GM18858 (cell line): Measurements from ENCODE around the gene ATXN7L3.
"Not testable (repeated sequence)": the region's sequence is repeated elsewhere in the genome, so short reads cannot be mapped to it uniquely, and the experiment has no call there.

Source experiments
- ATAC-seq: cut with Tn5 transposase; IDR thresholded peaks from one replicate; pipeline ENCODE4 v1.9.1; 2021; ENCODE audit not compliant: unreplicated experiment

ATXN7L3 gene

DNA sequence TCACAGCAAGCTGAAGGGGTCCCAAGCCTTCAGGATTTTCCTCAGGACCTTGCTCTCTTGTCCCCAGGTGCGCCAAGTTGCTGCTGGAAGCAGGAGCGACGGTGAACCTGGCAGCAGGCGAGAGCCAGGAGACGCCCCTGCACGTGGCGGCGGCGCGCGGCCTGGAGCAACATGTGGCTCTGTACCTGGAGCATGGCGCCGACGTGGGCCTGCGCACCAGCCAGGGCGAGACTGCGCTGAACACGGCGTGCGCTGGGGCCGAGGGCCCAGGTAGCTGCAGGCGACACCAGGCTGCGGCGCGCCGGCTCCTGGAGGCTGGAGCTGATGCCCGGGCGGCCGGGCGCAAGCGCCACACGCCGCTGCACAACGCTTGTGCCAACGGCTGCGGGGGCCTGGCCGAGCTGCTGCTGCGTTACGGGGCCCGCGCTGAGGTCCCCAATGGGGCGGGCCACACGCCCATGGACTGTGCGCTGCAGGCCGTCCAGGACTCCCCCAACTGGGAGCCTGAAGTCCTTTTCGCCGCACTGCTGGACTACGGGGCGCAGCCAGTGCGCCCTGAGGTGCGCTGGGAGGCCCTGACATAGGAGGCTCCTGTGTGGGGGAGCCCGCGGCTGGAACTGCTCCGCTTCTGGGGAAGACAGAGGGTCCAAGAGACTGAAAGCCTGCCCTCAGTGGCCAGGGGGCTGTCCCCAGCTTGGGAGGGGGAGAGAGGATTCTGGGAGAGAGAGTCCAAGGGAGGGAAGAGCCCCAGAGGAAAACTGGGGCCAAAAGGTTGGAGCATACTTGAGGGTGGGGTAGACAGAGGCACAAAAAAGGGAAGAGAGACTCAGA, 22.8 kb downstream of the ATXN7L3 start:
- ATAC-seq, result no peak

DNA sequence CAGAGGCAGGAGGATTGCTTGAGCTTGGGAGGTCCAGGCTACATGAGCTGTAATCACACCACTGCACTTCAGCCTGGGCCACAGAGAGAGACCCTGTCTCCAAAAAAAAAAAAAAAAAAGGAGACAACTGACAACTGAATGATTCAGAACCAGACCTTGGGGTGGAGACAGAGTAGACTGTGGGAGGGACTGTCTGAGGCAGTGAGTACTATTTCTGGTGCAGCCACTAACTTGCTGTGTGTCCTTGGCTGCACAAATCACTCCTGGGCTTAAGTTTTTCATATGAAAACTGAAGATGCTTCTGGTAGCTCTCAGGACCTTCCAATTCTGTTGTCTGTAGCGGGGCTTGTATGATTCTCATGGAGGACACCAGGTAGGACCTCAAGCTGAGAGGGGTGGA, 23.4 kb downstream of the ATXN7L3 start:
- ATAC-seq, result no peak

DNA sequence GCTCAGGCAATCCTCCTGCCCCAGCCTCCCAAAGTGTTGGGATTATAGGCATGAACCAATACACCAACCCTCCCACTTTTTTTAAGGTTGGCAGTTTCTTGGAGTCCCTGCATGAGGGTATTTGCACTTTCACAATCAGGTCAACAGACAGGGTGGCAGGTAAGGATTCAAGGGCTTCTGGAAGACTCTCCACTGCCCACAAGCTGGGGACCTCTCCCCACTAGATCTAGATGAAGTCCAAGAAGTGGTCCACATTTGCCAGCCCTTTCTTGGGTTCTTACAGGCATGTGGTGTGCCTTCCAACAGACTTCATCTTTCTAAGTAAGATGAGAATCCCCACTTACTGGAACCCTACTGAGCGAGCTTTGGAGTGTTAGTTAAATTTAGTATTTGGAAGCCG, 25.3 kb downstream of the ATXN7L3 start:
- ATAC-seq, result no peak

DNA sequence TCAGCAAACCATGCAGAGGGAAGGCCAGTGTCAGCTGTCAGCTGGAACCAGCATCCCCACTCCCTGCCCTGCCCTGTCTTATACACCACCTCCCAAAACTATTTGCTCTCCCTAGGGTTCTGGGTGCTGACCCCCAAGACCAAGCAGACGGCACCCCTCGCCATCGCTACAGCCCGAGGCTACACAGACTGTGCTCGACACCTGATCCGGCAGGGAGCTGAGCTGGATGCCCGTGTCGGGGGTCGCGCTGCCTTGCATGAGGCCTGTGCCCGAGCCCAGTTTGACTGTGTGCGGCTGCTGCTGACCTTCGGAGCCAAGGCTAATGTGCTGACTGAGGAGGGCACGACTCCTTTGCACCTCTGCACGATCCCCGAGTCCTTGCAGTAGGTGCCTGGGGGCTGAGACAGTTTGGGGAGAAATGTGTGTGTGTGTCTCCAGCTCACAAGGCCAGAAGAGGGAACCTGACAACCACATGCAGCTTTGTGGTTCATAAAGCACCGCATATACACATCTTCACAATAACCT, 27.7 kb downstream of the ATXN7L3 start:
- no peak for ATAC-seq

DNA sequence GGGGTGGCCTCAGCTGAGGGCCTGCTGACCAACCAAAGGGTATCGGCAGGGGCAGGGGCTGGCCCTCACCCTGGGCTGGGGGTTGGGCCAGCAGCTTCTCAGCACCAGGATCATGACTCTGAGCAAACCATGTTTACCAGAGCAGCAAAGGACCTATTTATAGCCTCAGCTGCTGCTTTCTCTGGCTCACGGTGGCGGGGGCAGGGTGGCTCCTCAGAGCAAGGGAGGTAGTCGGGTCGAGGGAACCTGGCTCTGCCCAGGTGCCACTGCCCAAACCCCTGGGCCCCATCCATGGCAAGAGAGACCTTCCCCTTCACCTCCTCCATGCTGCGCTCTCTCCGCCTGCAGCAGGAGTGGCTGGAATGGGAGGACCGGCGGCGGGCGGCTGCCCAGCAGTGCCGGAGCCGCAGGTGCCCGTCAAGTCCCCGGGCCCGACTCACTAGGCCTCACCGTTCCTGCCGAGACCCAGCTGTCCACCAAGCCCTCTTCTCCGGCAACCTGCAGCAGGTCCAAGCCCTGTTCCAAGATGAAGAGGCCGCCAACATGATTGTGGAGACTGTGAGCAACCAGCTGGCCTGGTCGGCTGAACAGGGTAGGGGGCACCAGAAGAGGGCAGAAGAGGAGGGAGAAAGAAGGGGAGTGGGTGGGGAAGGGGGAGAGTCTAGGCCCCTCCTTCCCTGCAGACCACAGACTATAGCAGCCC, 29.0 kb downstream of the ATXN7L3 start, which contains the start of gene ASB16:
ASB16 (plus strand) TSS at position 206 of the 703 bp plus-strand sequence; CDS start at position 292, 86 bp downstream.
- no peak for ATAC-seq

DNA sequence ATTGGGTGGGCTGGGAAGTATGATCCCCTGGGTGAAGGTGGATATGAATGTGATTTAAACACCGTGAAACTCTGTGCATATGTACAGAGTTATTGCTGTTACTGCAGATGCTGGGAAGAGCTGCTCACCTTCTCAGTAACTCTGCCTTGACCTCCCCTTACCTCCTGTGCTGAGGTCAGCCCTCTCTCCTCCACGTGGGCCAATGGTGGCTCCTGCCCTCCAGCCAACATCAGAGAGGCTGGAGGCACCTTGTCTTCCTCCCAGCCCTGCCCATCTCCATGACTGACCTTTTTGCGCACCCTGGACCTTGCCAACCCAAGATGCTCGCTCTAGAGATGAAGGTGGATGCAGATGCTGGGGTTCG, 29.6 kb downstream of the ATXN7L3 start:
- no peak for ATAC-seq

DNA sequence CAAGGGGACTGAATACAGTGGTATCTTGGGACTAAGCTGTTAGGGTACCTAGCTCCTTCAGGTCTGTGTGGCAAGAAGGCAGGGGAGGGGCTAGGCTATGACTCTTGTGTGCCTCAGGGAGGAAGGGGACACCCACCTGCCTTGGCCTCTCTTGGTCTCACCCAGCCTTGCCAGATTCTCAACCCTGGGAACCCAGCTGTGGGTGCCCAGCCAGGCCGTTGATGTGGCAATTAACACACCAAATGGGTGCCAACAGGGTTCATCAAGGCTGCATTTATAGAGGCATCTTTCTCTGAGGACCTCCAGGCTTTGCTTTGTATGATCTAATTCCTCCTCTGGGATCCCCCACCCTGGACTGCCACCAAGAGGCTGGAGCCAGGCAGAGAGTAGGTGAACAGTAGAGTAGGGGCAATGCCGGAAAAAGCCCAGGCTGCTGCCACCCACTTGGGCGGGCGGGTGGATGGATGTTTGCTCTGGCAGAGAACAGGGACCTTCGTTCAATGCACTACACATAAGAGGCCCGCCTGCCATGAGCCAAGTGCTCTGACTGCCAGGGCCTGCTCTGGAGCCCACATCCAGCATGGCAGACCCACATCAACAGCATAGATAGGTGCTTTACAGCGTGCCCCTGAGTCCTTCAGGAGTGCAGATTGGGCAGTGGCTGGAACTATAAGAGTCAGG, 32.4 kb downstream of the ATXN7L3 start:
- ATAC-seq, result no peak

DNA sequence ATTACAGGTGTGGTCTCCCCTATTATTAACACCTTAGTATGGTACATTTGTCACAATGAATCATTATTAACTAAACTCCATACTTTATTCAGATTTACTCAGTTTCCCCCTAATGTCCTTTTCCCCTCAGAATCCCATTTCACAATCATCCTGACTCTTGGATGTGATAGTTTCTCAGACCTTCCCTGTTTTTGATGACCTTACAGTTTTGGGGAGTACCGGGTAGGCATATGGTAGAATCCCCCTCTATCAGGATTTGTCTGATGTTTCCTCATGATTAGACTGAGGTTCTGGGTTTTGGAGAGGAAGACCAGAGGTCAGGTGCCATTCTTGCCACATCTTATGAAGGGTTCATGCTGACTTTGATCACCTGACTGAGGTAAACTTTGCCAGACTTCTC, 35.2 kb downstream of the ATXN7L3 start:
- ATAC-seq, result no peak

DNA sequence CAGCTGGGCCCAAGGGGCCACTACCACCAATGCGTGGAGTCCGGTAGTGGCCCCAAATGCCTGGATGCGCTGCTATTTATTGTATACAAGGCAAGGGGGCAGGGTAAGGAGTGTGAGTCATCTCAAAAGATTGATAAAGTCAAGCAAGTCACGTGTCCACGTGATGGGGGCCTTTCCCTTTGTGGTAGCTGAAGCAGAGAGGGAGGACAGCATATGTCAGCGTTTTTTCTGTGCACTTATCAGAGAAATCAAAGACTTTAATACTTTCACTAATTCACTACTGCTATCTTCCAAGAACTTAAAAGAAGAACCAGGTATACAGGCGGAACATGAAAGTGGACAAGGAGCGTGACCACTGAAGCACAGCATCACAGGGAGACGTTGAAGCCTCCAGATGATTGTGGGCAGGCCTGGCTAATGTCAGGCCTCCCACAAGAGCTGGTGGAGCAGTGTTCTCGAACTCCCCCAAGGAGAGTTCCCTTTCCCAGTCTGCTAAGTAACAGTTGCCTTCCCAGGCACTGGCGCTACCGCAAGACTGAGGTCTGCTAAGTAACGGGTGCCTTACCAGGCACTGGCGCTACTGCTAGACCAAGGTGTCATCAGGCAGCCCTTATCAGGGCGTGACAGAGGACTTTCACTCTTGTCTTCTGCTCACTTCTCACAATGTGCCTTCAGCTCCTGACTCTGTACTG, 40.0 kb downstream of the ATXN7L3 start:
- no peak for ATAC-seq

DNA sequence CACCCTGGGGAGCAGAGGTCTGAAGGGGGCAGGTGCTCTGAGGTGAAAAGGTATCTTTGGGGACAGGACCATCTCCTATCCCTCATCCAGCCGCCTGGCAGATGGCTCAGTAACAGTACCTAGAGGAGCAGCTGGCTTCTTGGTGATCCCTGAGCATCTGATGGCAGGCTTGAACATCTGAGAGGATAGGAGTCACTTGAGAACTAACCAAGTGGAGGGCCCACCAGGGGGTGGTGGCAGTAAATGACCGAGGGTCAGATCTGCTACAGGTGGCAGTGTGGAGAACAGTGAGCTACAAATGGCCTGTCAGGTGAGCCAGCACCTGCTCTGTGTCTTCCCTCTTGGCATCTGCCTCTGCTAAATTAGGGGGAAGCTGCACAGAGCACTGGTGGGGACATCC, 44.2 kb downstream of the ATXN7L3 start:
- ATAC-seq, result no peak

DNA sequence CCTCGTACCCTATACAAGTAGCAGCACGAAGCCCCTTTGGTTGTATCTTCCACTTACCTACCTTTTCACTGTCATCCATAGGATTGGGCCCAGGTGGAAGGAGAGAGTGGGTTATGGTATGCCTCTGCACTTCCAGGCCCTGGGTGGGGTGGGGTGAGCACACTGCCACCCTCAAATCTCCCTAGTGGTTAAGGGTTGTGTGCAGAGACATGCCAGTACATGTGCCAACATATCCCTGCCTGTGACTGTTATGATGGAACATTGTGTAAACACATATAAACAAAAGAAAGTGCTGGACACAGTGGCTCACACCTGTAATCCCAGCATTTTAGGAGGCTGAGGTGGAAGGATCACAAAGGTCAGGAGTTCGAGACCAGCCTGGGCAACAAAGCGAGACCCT, 46.8 kb downstream of the ATXN7L3 start:
- no peak for ATAC-seq

DNA sequence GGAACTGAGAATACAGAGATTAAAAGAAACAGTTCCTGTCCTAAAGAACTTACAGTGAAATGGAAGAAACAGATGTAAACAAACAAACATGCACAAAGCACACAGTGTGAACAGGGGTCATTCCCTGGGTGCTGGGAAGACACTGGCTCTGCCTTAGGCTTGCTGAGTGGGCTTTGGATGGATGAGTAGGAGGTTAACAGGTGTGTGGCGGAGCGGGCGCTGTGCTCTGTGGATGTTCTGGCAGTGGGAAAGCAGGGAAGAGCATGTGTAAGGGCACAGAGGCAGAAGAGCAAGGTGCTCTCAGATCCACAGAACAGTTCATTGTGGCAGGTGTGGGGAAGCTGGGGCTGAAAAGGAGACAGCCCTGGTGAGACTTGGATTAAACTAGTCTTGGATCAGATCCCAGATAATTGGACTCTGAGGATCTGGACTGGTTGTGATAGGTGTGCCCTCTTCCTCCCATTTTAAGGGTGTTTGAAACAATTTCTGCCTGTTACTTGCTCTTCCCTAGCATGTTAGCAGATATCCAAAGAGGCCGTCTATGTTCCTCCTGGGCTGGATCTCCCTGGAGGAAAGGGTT, 49.8 kb downstream of the ATXN7L3 start:
- no peak for ATAC-seq

DNA sequence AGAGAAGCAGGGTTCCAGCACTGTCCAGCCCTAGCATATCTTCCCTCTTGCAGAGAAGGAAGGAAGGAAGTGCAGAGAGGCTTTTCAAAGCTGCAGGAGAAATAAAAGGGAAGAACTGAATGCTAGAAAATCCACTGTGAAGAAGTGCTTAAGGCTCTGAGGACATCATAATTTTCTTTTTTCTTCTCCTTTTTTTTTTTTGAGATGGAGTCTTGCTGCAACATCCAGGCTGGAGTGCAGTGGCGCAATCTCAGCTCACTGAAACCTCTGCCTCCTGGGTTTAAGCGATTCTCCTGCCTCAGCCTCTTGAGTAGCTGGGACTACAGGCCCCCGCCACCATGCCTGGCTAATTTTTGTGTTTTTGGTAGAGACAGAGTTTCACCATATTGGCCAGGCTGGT, 50.6 kb downstream of the ATXN7L3 start:
- not testable (repeated sequence) for ATAC-seq

DNA sequence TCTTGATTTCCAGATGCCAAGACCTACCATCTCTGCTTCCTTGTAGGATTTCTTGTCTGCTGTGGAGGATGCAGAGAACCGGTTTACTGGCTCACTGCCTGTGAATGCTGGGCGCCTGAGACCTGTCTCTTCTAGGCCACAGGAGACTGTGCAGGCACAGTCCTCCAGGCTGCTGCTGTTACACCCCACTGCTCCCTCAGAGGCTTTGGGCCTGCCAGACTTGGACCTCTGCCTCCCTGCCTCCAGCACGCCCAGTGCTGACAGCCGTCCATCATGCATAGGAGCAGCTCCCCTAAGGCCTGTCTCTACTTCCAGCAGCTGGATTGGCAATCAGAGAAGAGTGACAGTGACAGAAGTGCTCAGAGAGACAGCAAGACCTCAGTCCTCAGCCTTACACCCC, 51.9 kb downstream of the ATXN7L3 start:
- no peak for ATAC-seq

DNA sequence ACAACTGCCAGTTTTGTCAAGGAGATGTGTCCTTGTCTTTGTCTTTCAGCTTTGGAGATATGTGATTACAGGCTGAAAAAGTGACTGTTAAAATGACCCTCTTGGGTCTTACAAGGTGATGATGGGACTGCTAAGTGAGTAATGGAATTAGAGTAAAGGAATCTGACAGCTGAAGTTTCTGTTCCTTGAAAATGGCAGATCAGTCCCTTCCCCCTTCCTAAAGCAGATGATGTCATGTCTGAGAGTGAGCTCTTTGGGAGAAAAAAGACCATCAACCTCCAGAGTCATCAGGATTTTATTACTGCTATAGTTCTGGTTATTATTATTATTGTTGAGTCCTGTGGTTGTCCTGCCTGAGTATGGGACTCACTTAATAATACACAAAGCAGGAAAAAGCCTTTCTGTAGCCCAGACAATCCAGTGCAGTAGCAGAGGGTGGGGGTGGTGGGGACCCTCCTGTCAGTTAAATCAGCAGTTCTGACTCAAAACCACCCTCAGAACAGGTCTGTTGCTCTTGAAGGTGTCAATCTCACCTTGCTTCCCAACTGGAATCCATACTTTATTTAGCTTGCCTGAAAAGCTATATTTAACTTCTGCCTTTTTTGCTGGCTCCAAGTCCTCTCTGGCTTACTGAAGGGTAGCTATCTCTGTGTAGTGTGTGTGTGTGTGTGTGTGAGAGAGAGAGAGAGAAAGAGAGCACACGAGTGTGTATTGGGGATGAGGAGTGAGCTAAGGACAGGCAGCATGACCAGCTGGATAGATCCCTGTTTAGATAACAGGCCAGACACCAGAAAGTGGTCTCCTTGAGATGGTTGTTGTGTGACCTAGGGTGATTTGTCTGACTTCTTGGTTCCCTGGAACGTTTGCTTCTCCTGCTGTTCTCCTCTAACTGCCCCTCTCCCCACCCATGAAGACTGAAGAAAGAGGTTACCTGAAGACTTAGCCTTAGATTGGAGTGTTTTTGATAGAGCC, 53.0 kb downstream of the ATXN7L3 start:
- no peak for ATAC-seq

DNA sequence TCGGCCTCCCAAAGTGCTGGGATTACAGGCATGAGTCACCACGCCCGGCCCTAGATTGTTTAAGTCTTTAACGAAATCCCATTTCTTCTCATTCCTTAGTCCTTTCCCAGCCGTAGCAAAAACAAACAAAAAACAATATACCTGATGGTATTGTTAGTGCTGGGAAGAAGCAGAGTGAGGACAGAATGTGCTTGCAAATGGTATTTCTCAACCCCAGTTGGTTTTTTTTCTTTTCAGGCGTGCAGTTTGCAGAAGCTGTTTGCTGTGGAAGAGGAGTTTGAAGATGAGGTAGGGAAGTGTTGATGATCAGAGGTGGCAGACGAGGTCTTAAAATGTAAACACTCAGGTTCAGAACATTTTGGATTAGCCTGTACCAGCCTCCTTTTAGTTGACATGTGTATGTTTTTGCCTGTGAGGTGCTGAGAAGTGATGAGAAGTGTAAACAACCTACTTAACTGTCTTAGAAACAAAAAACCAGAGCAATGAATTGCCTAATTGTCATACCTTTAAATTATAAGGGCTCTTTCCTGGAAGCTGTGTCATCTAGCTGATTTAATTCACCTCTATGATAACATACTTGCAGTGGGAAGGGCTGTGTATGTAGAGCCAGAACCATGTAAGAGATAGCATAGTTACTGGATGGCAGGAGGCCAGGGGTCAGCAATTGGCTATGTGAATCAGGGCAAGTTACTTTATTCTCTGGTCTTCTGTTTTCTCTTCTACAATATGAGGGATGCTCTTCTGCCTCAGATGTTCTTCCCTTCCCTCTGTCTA, 54.5 kb downstream of the ATXN7L3 start:
- ATAC-seq, result no peak

DNA sequence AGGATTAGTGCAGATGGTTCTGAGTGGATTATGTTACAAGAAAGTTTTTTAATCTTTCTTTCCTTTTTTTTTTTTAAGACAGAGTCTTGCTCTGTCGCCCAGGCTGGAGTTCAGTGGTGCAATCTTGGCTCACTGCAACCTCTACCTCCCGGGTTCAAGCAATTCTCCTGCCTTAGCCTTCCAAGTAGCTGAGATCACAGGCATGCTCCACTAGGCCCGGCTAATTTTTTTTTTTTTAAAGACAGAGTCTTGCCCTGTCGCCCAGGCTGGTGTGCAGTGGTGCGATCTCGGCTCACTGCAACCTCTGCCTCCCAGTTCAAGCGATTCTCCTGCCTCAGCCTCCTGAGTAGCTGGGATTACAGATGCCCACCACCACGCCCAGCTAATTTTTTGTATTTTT, 55.8 kb downstream of the ATXN7L3 start:
- ATAC-seq, result not testable (repeated sequence)
